Esophagus squamous epithelium (tissue), 5 donors: ENCODE measurements around the gene SPATS2. TPM values are rescaled to one million over a fixed set of nuclear protein-coding genes. Genes with fewer than 3 reads are reported as not detected.

Experiments
- DNase-seq: peaks from one replicate; lab custom pipeline; 2025; lab: John Stamatoyannopoulos, UW
- H3K27ac ChIP-seq, 4 donors: fragments of 200-600 bp; sonication (generic); one replicate each; pipeline ENCODE4 v1.5.1; 2016 to 2019; ENCODE audit warnings: mild to moderate bottlenecking in 1 of 4
- H3K27me3 ChIP-seq, 4 donors: fragments of 200-600 bp; sonication (generic); 1 replicate in 3 of 4; 2 replicates in 1 of 4; pipeline versions ENCODE4 v1.5.1 to v1.6.0; 2017 to 2021; ENCODE audit warnings: antibody characterized with exemption in 1 of 4
- H3K36me3 ChIP-seq, 3 donors: fragments of 200-600 bp; sonication (generic); one replicate each; pipeline ENCODE4 v1.5.1; 2016 to 2019
- H3K4me1 ChIP-seq, 3 donors: fragments of 200-600 bp; sonication (generic); one replicate each; pipeline ENCODE4 v1.5.1; 2017 to 2019
- H3K4me3 ChIP-seq, 4 donors: fragments of 200-600 bp; sonication (generic); 1 replicate in 3 of 4; 2 replicates in 1 of 4; pipeline ENCODE4 v1.5.1; 2016 to 2019; ENCODE audit warnings: mild to moderate bottlenecking in 2 of 4, moderate library complexity in 1 of 4
- H3K9me3 ChIP-seq, 3 donors: fragments of 200-600 bp; sonication (generic); one replicate each; pipeline ENCODE4 v1.5.1; 2016 to 2019
- CTCF ChIP-seq, 6 experiments: fragments of 450-650 bp in 4 of 6; fragments of 200-600 bp in 2 of 6; sonication (generic) in 2 of 6; IDR thresholded peaks; one replicate each; pipeline ENCODE4 v1.5.1; 2016 to 2019; ENCODE audit warnings: antibody characterized with exemption in 6 of 6, mild to moderate bottlenecking in 4 of 6, moderate library complexity in 4 of 6
- POLR2A ChIP-seq, 4 donors: fragments of 450-650 bp; IDR thresholded peaks; one replicate each; pipeline ENCODE4 v1.6.1; 2017; ENCODE audit warnings: antibody characterized with exemption in 4 of 4, mild to moderate bottlenecking in 4 of 4, moderate library complexity in 3 of 4
- WGBS, 2 donors: methylation state at CpG; one replicate each; pipeline ENCODE4 v1.1.5; 2018; 5-methylcytosine and 5-hydroxymethylcytosine counted together
- intact Hi-C: fragments of 100-400 bp; cut with DNase I; formaldehyde crosslinking; loops from one replicate; pipeline ENCODE4 v1.15.0; 2022
- total RNA-seq, 4 donors: library from RNA; depleted of rRNA; stranded (reverse); fragments of >200 nt; gene quantifications; one replicate each; pipeline ENCODE4 v1.1.0, GENCODE V29; 2016
- donor health status: DM: yes; HTN: yes; CAD: no.

SPATS2 gene
- total RNA-seq, 4 donors from 2014 or later = 4.8 to 9.8 (median 8.5) TPM

GRCh38 chr12:49496417-49497360 is 129.4 kb downstream of the SPATS2 start:
- Histone ChIP-seq H3K27me3 (no peaks in the 10 kb centered on the region), H3K27ac (no peak overlapping the region), H3K4me1 (no peaks in the 10 kb centered on the region), H3K36me3 (peaks cover 0 to 50% (median 0%) of the 10 kb centered on the region in 3 donors), H3K4me3 (no peak overlapping the region), H3K9me3 (no peaks in the 10 kb centered on the region)
- TF ChIP-seq POLR2A (IDR thresholded peaks at IDR 0.05) (no peak), CTCF (IDR thresholded peaks at IDR 0.05) (no peak)
- DNase-seq = no peak
- WGBS, 2 donors = 84 to 86% methylated on average over 10 of the region's 10 CpGs
- intact Hi-C loops = no loop called here

- TF ChIP-seq POLR2A (IDR thresholded peaks at IDR 0.05) (no peak), CTCF (IDR thresholded peaks at IDR 0.05) (no peak)
- H3K27ac ChIP-seq = no peak overlapping the region
- H3K9me3 ChIP-seq = no peaks in the 10 kb centered on the region
- DNase-seq = no peak
- peaks cover 0 to 21% (median 0%) of the 10 kb centered on the region in 3 donors for H3K36me3 ChIP-seq
- intact Hi-C loops = no loop called here
- H3K4me1 ChIP-seq = peaks cover 0 to 13% (median 0%) of the 10 kb centered on the region in 3 donors
- no peak overlapping the region for H3K4me3 ChIP-seq
- WGBS, 2 donors = 78 to 100% methylated on average over 1 of the region's 1 CpG
- no peaks in the 10 kb centered on the region for H3K27me3 ChIP-seq
Observed at GRCh38 chr12:49501895-49502294, 134.6 kb downstream of the SPATS2 start.

- H3K36me3 ChIP-seq = peaks cover 0 to 16% (median 0%) of the 10 kb centered on the region in 3 donors
- WGBS, 2 donors = 86 to 88% methylated on average over 1 of the region's 1 CpG
- no peaks in the 10 kb centered on the region for H3K27me3 ChIP-seq
- no peak overlapping the region for H3K27ac ChIP-seq
- H3K9me3 ChIP-seq = no peaks in the 10 kb centered on the region
- DNase-seq = no peak
- no peak overlapping the region for H3K4me3 ChIP-seq
- intact Hi-C loops = no loop called here
- H3K4me1 ChIP-seq = peaks cover 0 to 13% (median 0%) of the 10 kb centered on the region in 3 donors
- no peak for TF ChIP-seq CTCF (IDR thresholded peaks at IDR 0.05)
- TF ChIP-seq POLR2A (IDR thresholded peaks at IDR 0.05) = no peak
Observed at GRCh38 chr12:49502590-49502989, 135.3 kb downstream of the SPATS2 start.

- no peak for DNase-seq
- intact Hi-C loops = no loop called here
- Histone ChIP-seq H3K36me3 (peaks cover 0 to 16% (median 0%) of the 10 kb centered on the region in 3 donors), H3K27ac (peak overlapping the region in 1 of 4 donors; percentile 11), H3K27me3 (no peaks in the 10 kb centered on the region), H3K9me3 (no peaks in the 10 kb centered on the region), H3K4me3 (peak overlapping the region in 1 of 4 donors; percentile 25), H3K4me1 (peaks cover 0 to 13% (median 0%) of the 10 kb centered on the region in 3 donors)
- no peak for TF ChIP-seq POLR2A (IDR thresholded peaks at IDR 0.05)
- no peak for TF ChIP-seq CTCF (IDR thresholded peaks at IDR 0.05)
- WGBS, 2 donors = 45 to 46% methylated on average over 5 of the region's 5 CpGs
Observed at GRCh38 chr12:49503674-49504180, 136.5 kb downstream of the SPATS2 start.

- Histone ChIP-seq H3K4me1 (peaks cover 0 to 13% (median 0%) of the 10 kb centered on the region in 3 donors), H3K36me3 (peaks cover 0 to 7% (median 0%) of the 10 kb centered on the region in 3 donors), H3K4me3 (no peak overlapping the region), H3K27me3 (no peaks in the 10 kb centered on the region), H3K9me3 (no peaks in the 10 kb centered on the region), H3K27ac (no peak overlapping the region)
- intact Hi-C loops = loop anchor here (5.0 kb wide), 1 partner anchor 138 kb away; the partner anchor contains the start of gene SPATS2
- DNase-seq = no peak
- TF ChIP-seq POLR2A (IDR thresholded peaks at IDR 0.05) = no peak
- no peak for TF ChIP-seq CTCF (IDR thresholded peaks at IDR 0.05)
Observed at GRCh38 chr12:49505672-49506071, 138.4 kb downstream of the SPATS2 start.
